Measurements from ENCODE around the gene PTGIS. TPM values are rescaled to one million over a fixed set of nuclear protein-coding genes. Genes with fewer than 3 reads are reported as not detected.

The PTGIS gene
- total and polyA plus RNA-seq, 5 donors: 19.9 to 98.4 (median 53.6) TPM

DNA sequence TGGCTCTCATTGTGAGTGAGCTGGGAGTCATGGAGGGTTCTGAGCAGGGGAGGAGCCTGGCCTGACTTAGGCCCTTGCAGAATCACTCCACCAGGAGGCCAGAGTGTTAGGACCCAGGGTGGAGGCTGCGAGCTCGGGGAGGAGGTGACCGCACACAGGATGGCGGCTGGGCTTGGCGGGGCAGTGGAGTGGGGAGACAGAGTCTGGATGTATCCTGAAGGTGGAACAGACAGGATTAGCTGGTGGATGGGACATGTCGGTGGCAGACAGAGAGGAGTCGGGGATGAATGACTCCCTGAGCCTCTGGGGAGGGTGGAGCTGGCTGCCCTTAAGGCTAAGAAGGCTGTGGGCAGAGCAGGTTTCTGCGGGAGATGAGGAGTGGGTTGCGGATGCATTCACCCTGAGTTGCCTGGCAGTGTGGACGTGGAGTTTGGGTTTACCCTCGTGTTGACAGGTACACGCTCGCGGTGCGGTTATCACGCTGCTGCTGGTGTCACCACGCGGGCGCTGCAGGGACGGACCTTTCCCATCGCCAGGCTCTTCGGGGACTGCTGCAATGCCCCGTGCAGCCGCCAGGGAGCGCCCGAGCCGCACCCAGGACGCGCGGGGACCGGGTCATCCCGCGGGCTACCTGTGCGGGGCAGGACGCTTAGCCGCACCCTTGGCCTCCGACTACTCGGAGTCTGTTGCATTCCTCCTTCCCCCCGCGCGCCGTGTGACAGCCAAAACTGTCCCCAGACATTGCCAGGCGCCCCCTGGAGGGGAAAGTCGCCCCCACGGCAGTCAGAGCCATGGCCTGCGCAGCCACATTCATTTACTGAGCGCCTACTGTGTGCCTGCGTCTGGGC lies 43.0 kb upstream of the PTGIS start:
- DNase-seq: peak; percentile 72 to 90 (median 90)
- Histone ChIP-seq H3K9me3 (ENCODE audit: control insufficient read depth, low read length) (no peaks in the 10 kb centered on the region), H3K4me1 (ENCODE audit: control insufficient read depth, insufficient read depth, low read length) (peaks cover 4% of the 10 kb centered on the region), H3K4me3 (ENCODE audit: low read length) (no peak overlapping the region), H3K27ac (ENCODE audit: low read length) (no peak overlapping the region), H3K27me3 (ENCODE audit: control insufficient read depth, insufficient read depth) (no peaks in the 10 kb centered on the region)
- 14% methylated on average over 48 of the region's 48 CpGs for WGBS
- intact Hi-C loops (cut with DNase I): loop anchor here (2.0 to 10.0 kb wide), 5 partner anchors 204 to 318 kb away; partner anchors contain the start of gene SLC9A8 (in 1 of the 4)
- ATAC-seq: peak; percentile 71 to 77

DNA sequence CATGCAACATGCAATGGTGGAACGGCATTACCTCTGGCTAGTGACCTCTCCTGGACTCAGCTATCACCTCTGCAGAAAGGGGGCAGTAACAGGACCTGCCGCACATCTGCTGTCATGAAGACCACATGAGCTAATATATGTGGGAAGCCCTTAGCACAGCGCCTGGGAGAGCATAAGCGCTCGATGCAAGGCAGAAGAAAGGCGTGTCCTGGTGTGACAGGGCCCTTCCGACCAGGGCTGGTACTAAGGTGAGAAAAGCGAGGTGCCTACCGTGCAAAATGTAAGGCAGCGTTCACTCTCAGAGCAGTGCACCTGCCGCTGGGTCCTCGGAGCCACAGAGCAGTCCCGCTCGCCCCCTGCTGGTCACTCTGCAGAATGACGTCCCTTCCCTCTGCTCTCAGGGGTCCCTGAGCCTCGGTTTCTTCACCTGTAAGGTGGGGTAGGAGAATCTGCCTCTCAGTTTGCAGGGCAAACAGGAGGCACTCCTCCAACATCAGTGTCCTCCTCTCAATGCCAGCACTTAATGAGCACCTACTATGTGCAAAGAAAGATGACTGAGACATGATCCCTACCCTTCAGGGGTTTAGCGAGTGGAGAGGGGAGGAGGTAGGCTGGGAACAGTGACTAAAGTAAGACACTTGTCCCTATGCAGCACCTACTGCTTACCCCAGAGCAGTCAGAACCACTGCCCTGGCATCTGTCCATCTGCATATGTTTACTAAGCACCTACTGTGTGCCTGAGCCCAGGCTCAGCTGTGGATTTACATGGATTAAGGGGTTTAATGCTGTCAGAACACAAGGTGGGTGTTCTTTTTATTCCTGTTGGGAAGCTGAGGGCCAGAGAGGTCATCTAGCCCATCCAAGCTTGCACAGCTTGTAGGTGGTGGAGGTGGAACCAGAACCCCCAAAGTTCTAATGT lies 41.1 kb upstream of the PTGIS start:
- no peaks in the 10 kb centered on the region for H3K9me3 ChIP-seq (ENCODE audit: control insufficient read depth, low read length)
- no peak overlapping the region for H3K27ac ChIP-seq (ENCODE audit: low read length)
- WGBS: 7% methylated on average over 17 of the region's 17 CpGs
- H3K4me3 ChIP-seq (ENCODE audit: low read length): no peak overlapping the region
- H3K4me1 ChIP-seq (ENCODE audit: control insufficient read depth, insufficient read depth, low read length): no peaks in the 10 kb centered on the region
- no peaks in the 10 kb centered on the region for H3K27me3 ChIP-seq (ENCODE audit: control insufficient read depth, insufficient read depth)
- ATAC-seq (peak; percentile 51 to 69), DNase-seq (peak; percentile 53 to 83 (median 79))
- intact Hi-C loops (cut with DNase I): loop anchor here (2.0 to 10.0 kb wide), 5 partner anchors 66 to 284 kb away; no protein-coding TSS in a partner anchor

DNA sequence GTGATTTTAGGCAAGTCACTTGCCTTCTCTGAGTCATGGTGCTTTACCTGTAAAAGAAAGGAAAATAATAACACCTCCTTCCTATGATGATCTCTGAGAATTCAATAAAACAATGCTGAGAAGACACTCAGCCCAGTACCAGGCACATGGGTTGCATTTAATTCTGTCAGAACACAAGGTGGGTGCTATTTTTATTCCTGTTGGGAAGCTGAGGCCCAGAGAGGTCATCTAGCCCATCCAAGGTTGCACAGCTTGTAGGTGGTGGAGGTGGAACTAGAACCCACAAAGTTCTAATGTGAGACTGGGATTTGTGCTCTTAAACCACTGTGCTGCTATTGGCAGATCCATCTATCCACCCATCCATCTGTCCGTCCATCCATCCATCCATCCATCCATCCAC lies 39.6 kb upstream of the PTGIS start:
- Histone ChIP-seq H3K4me1 (ENCODE audit: control insufficient read depth, insufficient read depth, low read length) (no peaks in the 10 kb centered on the region), H3K9me3 (ENCODE audit: control insufficient read depth, low read length) (no peaks in the 10 kb centered on the region), H3K27ac (ENCODE audit: low read length) (no peak overlapping the region), H3K27me3 (ENCODE audit: control insufficient read depth, insufficient read depth) (no peaks in the 10 kb centered on the region), H3K4me3 (ENCODE audit: low read length) (no peak overlapping the region)
- 100% methylated on average over 1 of the region's 1 CpG for WGBS
- intact Hi-C loops (cut with DNase I): loop anchor here (5.0 to 10.0 kb wide), 4 partner anchors 65 to 283 kb away; no protein-coding TSS in a partner anchor
- DNase-seq (no peak), ATAC-seq (no peak)

DNA sequence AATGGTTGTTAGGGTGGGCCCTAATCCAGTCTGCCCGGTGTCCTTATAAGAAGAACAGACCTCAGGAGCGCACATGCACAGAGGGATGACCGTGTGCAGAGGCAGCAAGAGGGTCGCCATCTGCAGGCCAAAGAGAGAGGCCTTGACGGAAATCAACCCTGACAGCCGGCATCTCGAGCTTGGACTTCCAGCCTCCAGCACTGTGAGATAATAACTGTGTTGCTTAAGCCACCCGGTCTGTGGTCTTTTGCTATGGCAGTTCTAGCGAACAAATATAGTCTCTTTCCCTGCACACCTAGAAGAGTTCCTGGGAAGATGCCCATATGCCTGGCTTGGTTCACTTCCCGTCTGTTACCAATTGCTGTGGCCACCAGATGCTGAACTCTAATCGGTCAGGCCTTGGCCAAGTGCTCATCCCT lies 35.3 kb upstream of the PTGIS start:
- no peak overlapping the region for H3K4me3 ChIP-seq (ENCODE audit: low read length)
- DNase-seq: peak; percentile 47 to 76 (median 73)

DNA sequence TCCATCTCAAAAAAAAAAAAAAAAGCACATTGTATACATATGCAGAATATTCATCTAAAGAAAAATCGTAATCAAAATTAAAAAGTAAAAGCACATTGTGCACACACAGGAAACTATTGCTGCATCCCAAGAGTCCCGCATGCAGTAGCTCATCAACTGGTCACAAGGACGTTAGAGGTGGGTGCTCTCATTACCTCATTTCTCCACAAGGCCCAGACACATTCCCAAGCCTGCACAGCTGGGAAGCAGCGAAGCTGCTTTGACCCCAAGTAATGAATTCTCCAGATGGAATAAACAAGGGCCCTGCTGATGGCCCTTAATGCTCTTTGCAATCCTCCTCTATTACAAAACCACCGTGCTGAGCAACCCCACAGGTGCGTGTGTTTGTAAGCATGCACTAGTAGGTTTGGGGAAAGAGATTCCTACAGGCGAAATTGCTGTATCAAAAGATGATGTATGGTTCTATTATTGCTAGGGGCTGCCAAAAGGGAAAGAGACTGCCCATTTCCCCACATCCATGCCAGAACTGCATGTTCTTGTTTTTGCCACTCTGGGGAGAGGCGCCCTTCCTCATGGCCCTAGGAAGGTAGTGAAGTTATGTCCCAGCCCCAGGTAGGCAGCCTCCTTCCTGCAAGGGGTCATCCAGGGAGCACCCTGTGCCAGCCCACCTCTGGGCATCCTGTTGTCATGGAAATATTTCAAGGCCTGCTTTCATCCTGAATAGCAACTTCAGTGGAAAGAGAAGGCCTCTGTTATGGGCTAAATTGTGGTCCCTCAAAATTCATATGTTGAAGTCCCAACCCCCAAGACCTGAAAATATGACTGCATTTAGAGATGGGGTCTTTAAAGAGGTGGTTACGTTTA lies 34.6 kb upstream of the PTGIS start:
- no peak overlapping the region for H3K4me3 ChIP-seq (ENCODE audit: low read length)
- WGBS: 86% methylated on average over 9 of the region's 9 CpGs
- intact Hi-C loops (cut with DNase I): loop anchor here in 1 of 4 donors (10.0 kb wide), 1 partner anchor 278 kb away; no protein-coding TSS in a partner anchor
- H3K9me3 ChIP-seq (ENCODE audit: control insufficient read depth, low read length): no peaks in the 10 kb centered on the region
- no peaks in the 10 kb centered on the region for H3K4me1 ChIP-seq (ENCODE audit: control insufficient read depth, insufficient read depth, low read length)
- ATAC-seq: peak in 1 of 2 donors; percentile 27
- no peak for DNase-seq
- H3K27me3 ChIP-seq (ENCODE audit: control insufficient read depth, insufficient read depth): no peaks in the 10 kb centered on the region
- H3K27ac ChIP-seq (ENCODE audit: low read length): no peak overlapping the region

More for the DNA sequence above, 35.3 kb upstream of the PTGIS start:
- peak; percentile 65 to 72 for ATAC-seq
- Histone ChIP-seq H3K27ac (ENCODE audit: low read length) (no peak overlapping the region), H3K4me1 (ENCODE audit: control insufficient read depth, insufficient read depth, low read length) (no peaks in the 10 kb centered on the region), H3K27me3 (ENCODE audit: control insufficient read depth, insufficient read depth) (no peaks in the 10 kb centered on the region), H3K9me3 (ENCODE audit: control insufficient read depth, low read length) (no peaks in the 10 kb centered on the region)
- intact Hi-C loops (cut with DNase I): loop anchor here in 1 of 4 donors (10.0 kb wide), 1 partner anchor 278 kb away; no protein-coding TSS in a partner anchor
- WGBS: 57% methylated on average over 11 of the region's 11 CpGs

DNA sequence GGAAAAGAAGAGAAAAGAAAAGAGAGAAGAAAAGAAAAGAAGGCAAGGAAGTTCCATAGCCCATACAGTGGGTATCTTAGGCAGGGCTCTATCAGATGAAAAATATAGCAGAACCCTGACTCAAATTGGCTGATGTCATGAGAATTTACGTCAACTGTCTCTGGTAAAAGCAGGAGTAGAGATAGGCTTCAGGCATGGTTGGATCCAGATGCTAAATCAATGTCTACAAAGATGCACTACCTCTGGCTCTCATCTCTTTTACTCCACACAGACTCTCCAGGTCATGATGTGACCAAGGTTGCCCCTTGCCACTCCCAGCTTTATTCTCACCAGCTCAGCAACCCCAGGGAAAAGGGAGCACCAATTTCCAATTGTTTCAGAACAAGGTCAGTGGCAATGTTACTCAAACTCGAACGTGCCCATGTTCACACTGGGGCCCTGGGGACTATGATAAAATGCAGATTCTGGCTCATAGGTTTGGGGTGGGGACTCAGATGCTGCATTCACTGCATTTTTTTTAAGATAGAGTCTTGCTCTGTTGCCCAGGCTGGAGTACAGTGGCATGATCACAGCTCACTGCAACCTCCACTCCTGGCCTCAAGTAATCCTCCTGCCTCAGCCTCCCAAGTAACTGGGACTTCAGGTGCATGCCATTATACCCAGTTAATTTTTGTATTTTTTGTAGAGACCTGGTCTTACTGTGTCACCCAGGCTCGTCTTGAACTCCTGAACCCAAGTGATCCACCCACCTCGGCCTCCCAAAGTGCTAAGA lies 33.4 kb upstream of the PTGIS start:
- Histone ChIP-seq H3K27me3 (ENCODE audit: control insufficient read depth, insufficient read depth) (no peaks in the 10 kb centered on the region), H3K4me1 (ENCODE audit: control insufficient read depth, insufficient read depth, low read length) (no peaks in the 10 kb centered on the region), H3K4me3 (ENCODE audit: low read length) (no peak overlapping the region), H3K27ac (ENCODE audit: low read length) (no peak overlapping the region), H3K9me3 (ENCODE audit: control insufficient read depth, low read length) (no peaks in the 10 kb centered on the region)
- ATAC-seq: no peak
- DNase-seq: no peak
- 83% methylated on average over 5 of the region's 5 CpGs for WGBS
- intact Hi-C loops (cut with DNase I): loop anchor here in 1 of 4 donors (10.0 kb wide), 1 partner anchor 277 kb away; no protein-coding TSS in a partner anchor

DNA sequence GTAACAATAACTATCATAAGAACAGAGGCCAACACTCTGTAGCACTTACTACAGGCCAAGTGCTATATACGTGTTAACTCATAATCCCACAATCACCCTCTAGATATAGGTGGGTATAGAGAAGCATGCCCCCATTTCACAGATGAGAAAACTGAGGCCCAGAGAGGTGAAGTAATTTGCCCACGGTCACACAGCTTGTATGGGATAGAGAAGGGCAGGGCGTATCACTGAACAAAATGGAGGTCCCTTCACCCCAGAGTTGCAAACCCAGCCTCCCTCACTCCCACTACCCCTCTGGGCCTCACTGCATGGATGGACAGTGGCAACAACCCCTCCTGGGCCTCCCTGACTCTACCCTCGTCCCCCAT lies 31.8 kb upstream of the PTGIS start:
- Histone ChIP-seq H3K4me3 (ENCODE audit: low read length) (no peak overlapping the region), H3K27ac (ENCODE audit: low read length) (no peak overlapping the region), H3K4me1 (ENCODE audit: control insufficient read depth, insufficient read depth, low read length) (peaks cover 9% of the 10 kb centered on the region), H3K9me3 (ENCODE audit: control insufficient read depth, low read length) (no peaks in the 10 kb centered on the region), H3K27me3 (ENCODE audit: control insufficient read depth, insufficient read depth) (no peaks in the 10 kb centered on the region)
- intact Hi-C loops (cut with DNase I): loop anchor here in 2 of 4 donors (5.0 to 10.0 kb wide), 2 partner anchors 37 to 275 kb away; no protein-coding TSS in a partner anchor
- ATAC-seq (no peak), DNase-seq (no peak)
- 96% methylated on average over 4 of the region's 4 CpGs for WGBS

DNA sequence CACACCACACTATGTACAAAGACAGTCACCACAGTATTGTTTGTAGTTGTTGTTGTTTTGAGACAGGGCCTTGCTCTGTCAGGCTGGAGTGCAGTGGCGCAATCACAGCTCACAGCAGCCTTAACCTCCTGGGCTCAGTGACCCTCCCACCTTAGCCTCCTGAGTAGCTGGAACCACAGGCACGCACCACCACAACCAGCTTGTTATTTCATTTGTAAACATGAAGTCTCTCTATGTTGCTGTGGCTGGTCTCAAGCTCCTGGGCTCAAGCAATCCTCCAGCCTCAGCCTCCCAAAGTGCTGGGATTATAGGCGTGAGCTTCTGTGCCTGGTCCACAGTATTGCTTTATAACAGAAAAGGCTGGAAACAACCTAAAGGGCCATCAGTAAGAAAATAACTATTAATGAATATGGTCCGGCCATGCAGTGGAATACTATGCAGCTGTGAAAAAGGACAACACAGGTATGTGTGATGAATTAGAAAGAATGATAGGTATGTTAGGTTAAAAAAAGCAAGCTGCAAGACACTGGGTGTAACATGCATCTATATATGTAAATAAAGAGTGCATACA lies 30.0 kb upstream of the PTGIS start:
- Histone ChIP-seq H3K4me3 (ENCODE audit: low read length) (no peak overlapping the region), H3K4me1 (ENCODE audit: control insufficient read depth, insufficient read depth, low read length) (peaks cover 13% of the 10 kb centered on the region), H3K9me3 (ENCODE audit: control insufficient read depth, low read length) (no peaks in the 10 kb centered on the region), H3K27ac (ENCODE audit: low read length) (no peak overlapping the region), H3K27me3 (ENCODE audit: control insufficient read depth, insufficient read depth) (no peaks in the 10 kb centered on the region)
- DNase-seq: no peak
- WGBS: 98% methylated on average over 4 of the region's 4 CpGs
- intact Hi-C loops (cut with DNase I): loop anchor here in 1 of 4 donors (5.0 kb wide), 1 partner anchor 36 kb away; no protein-coding TSS in a partner anchor
- ATAC-seq: no peak

DNA sequence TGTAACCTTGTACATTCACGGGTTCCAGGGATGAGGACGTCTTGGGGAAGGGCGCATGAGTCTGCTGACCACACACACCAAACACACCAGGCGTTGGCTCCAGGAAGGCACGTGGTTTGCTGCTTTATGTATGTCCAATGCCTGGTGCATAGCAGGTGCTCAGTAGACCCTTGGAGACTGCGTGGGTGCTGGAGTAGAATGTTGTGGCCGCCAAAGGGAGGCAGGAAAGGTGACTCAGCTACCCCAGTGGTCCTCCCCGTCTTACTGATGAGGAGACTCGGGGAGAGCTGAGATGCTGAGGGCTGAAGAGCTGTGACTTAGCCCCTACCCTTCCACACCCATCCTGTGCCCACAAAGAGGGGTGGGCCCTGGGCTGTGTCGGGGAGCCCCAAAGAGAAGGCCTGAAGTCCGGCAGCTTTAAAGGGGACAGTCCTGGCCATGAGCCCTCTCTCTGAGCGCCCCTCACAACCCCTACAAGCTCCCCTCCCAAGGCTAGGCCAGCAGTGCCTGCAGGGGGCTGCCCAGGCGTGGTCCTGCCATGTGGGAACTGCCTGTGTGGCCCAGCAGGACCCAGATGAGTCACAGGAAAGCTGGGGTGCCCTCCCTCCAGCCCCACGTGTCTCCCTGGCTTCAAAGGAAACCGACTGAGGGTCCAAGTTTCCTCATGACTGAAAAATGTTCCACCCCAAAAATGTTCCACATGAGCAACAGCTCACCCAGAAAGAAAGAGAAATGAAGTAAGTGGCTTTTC lies 28.0 kb upstream of the PTGIS start:
- DNase-seq: peak in 2 of 3 donors; percentile 70 to 75
- WGBS: 68% methylated on average over 15 of the region's 15 CpGs
- ATAC-seq: peak; percentile 15 to 56
- no peak overlapping the region for H3K4me3 ChIP-seq (ENCODE audit: low read length)
- H3K27me3 ChIP-seq (ENCODE audit: control insufficient read depth, insufficient read depth): no peaks in the 10 kb centered on the region
- intact Hi-C loops (cut with DNase I): loop anchor here in 1 of 4 donors (5.0 kb wide), 1 partner anchor 34 kb away; no protein-coding TSS in a partner anchor
- H3K27ac ChIP-seq (ENCODE audit: low read length): peak overlapping the region; percentile 2
- H3K4me1 ChIP-seq (ENCODE audit: control insufficient read depth, insufficient read depth, low read length): peaks cover 13% of the 10 kb centered on the region
- no peaks in the 10 kb centered on the region for H3K9me3 ChIP-seq (ENCODE audit: control insufficient read depth, low read length)
